Mucosa of rectum (tissue), 2 donors: ENCODE results near the gene PTPRG.

ENCODE experiments used
- H3K27ac ChIP-seq, 2 donors: one replicate each; pipeline ENCODE4 v1.7.0; 2013; ENCODE audit warnings: inconsistent platforms in 2 of 2, low read depth in 2 of 2, low read length in 2 of 2
- H3K27me3 ChIP-seq, 2 donors: one replicate each; pipeline ENCODE4 v1.7.0; 2013; ENCODE audit warnings: low read length in 2 of 2; ENCODE audit not compliant: control insufficient read depth in 2 of 2, insufficient read depth in 2 of 2
- H3K36me3 ChIP-seq, 2 donors: one replicate each; pipeline ENCODE4 v1.7.0; 2013; ENCODE audit warnings: low read length in 2 of 2; ENCODE audit not compliant: control insufficient read depth in 2 of 2, insufficient read depth in 2 of 2
- H3K4me1 ChIP-seq, 2 donors: one replicate each; pipeline ENCODE4 v1.7.0; 2013; ENCODE audit warnings: low read length in 2 of 2, mild to moderate bottlenecking in 1 of 2; ENCODE audit not compliant: control insufficient read depth in 2 of 2, insufficient read depth in 2 of 2
- H3K4me3 ChIP-seq, 2 donors: one replicate each; pipeline ENCODE4 v1.7.0; 2013; ENCODE audit warnings: low read length in 2 of 2
- H3K9ac ChIP-seq, 2 donors: one replicate each; pipeline ENCODE4 v1.7.0; 2013; ENCODE audit warnings: low read length in 2 of 2, low read depth in 1 of 2, mild to moderate bottlenecking in 1 of 2
- H3K9me3 ChIP-seq, 2 donors: one replicate each; pipeline ENCODE4 v1.7.0; 2013; ENCODE audit warnings: low read length in 2 of 2; ENCODE audit not compliant: control insufficient read depth in 2 of 2
- donor health status: healthy.
- donor health status: Normal muscosa, but diverticular disease.

PTPRG gene

GRCh38 chr3:61944726-61945125, 383.4 kb downstream of the PTPRG start:
- H3K36me3 ChIP-seq = no peaks in the 10 kb centered on the region

GRCh38 chr3:61945657-61946056, 384.3 kb downstream of the PTPRG start:
- H3K27me3 ChIP-seq = no peaks in the 10 kb centered on the region
- no peaks in the 10 kb centered on the region for H3K36me3 ChIP-seq
- no peaks in the 10 kb centered on the region for H3K4me1 ChIP-seq
- no peak overlapping the region for H3K4me3 ChIP-seq
- H3K9me3 ChIP-seq = no peaks in the 10 kb centered on the region
- H3K27ac ChIP-seq = no peak overlapping the region
- H3K9ac ChIP-seq = no peak overlapping the region

More at GRCh38 chr3:61944726-61945125, 383.4 kb downstream of the PTPRG start:
- Histone ChIP-seq H3K27me3 (no peaks in the 10 kb centered on the region), H3K4me1 (no peaks in the 10 kb centered on the region), H3K4me3 (no peak overlapping the region), H3K27ac (no peak overlapping the region), H3K9ac (no peak overlapping the region), H3K9me3 (no peaks in the 10 kb centered on the region)

- no peak overlapping the region for H3K27ac ChIP-seq
- H3K4me1 ChIP-seq = no peaks in the 10 kb centered on the region
- H3K9ac ChIP-seq = no peak overlapping the region
- H3K36me3 ChIP-seq = no peaks in the 10 kb centered on the region
- no peak overlapping the region for H3K4me3 ChIP-seq
- no peaks in the 10 kb centered on the region for H3K9me3 ChIP-seq
- no peaks in the 10 kb centered on the region for H3K27me3 ChIP-seq
Observed at GRCh38 chr3:61946570-61947324, 385.4 kb downstream of the PTPRG start.

GRCh38 chr3:61947456-61947855, 386.1 kb downstream of the PTPRG start:
- Histone ChIP-seq H3K36me3 (no peaks in the 10 kb centered on the region), H3K9ac (no peak overlapping the region), H3K9me3 (no peaks in the 10 kb centered on the region), H3K27ac (no peak overlapping the region), H3K4me3 (no peak overlapping the region), H3K27me3 (no peaks in the 10 kb centered on the region), H3K4me1 (no peaks in the 10 kb centered on the region)

GRCh38 chr3:61948699-61949305, 387.4 kb downstream of the PTPRG start:
- Histone ChIP-seq H3K4me3 (no peak overlapping the region), H3K36me3 (no peaks in the 10 kb centered on the region), H3K4me1 (no peaks in the 10 kb centered on the region), H3K9me3 (no peaks in the 10 kb centered on the region), H3K27me3 (no peaks in the 10 kb centered on the region), H3K9ac (no peak overlapping the region), H3K27ac (no peak overlapping the region)

- no peak overlapping the region for H3K27ac ChIP-seq
Observed at GRCh38 chr3:61954097-61954540, 392.7 kb downstream of the PTPRG start.

GRCh38 chr3:61955483-61955882, 394.1 kb downstream of the PTPRG start:
- Histone ChIP-seq H3K36me3 (no peaks in the 10 kb centered on the region), H3K27me3 (no peaks in the 10 kb centered on the region), H3K4me1 (no peaks in the 10 kb centered on the region), H3K4me3 (no peak overlapping the region), H3K9me3 (no peaks in the 10 kb centered on the region), H3K9ac (no peak overlapping the region), H3K27ac (no peak overlapping the region)

More at GRCh38 chr3:61954097-61954540, 392.7 kb downstream of the PTPRG start:
- Histone ChIP-seq H3K9ac (no peak overlapping the region), H3K4me3 (no peak overlapping the region), H3K36me3 (no peaks in the 10 kb centered on the region), H3K4me1 (no peaks in the 10 kb centered on the region), H3K9me3 (no peaks in the 10 kb centered on the region), H3K27me3 (no peaks in the 10 kb centered on the region)

GRCh38 chr3:61956236-61956635, 394.9 kb downstream of the PTPRG start:
- Histone ChIP-seq H3K27me3 (no peaks in the 10 kb centered on the region), H3K4me3 (no peak overlapping the region), H3K27ac (no peak overlapping the region), H3K4me1 (no peaks in the 10 kb centered on the region), H3K36me3 (no peaks in the 10 kb centered on the region), H3K9me3 (no peaks in the 10 kb centered on the region), H3K9ac (no peak overlapping the region)

- H3K27ac ChIP-seq = no peak overlapping the region
Observed at GRCh38 chr3:61957259-61957658, 395.9 kb downstream of the PTPRG start.

GRCh38 chr3:61960976-61961375, 399.6 kb downstream of the PTPRG start:
- H3K9ac ChIP-seq = no peak overlapping the region
- no peaks in the 10 kb centered on the region for H3K27me3 ChIP-seq
- H3K27ac ChIP-seq = no peak overlapping the region
- no peak overlapping the region for H3K4me3 ChIP-seq
- no peaks in the 10 kb centered on the region for H3K36me3 ChIP-seq
- H3K9me3 ChIP-seq = no peaks in the 10 kb centered on the region
- no peaks in the 10 kb centered on the region for H3K4me1 ChIP-seq

More at GRCh38 chr3:61957259-61957658, 395.9 kb downstream of the PTPRG start:
- Histone ChIP-seq H3K4me3 (no peak overlapping the region), H3K27me3 (no peaks in the 10 kb centered on the region), H3K4me1 (no peaks in the 10 kb centered on the region), H3K9ac (no peak overlapping the region), H3K36me3 (no peaks in the 10 kb centered on the region), H3K9me3 (no peaks in the 10 kb centered on the region)
